HEK293 (cell line): ENCODE results near the gene CALML4.
A peak's percentile ranks its signal among the peaks of the same experiment; 100 is the strongest.

Source experiments
- CTCF ChIA-PET: fragments of 350-600 bp; formaldehyde crosslinking; extraction: SDS; loops from one replicate; lab custom pipeline; 2021; ENCODE audit warnings: antibody characterized with exemption; lab: Yijun Ruan, JAX
- POLR2A ChIA-PET: fragments of 300-600 bp; formaldehyde crosslinking; extraction: SDS; loops from one replicate; lab custom pipeline; 2020; ENCODE audit warnings: antibody characterized with exemption, inconsistent platforms; lab: Yijun Ruan, JAX
- H3K27ac ChIP-seq: fragments of 200-500 bp; sonication (Bioruptor generic); 2 replicates; pipeline ENCODE4 v1.5.1; 2014; ENCODE audit warnings: low read depth, low read length, control low read depth, inconsistent platforms; ENCODE audit errors: extremely low read depth
- H3K36me3 ChIP-seq, 2 experiments: fragments of 200-500 bp in 1 of 2; sonication (Bioruptor generic) in 1 of 2; 1 replicate in 1 of 2; 2 replicates in 1 of 2; pipeline ENCODE4 v1.5.1; 2014 to 2017; ENCODE audit warnings: inconsistent platforms in 2 of 2, low read length in 2 of 2; ENCODE audit not compliant: control insufficient read depth in 2 of 2, insufficient read depth in 1 of 2
- H3K4me1 ChIP-seq: fragments of 200-500 bp; sonication (Bioruptor generic); 2 replicates; pipeline ENCODE4 v1.5.1; 2014; ENCODE audit warnings: mild to moderate bottlenecking, low read length, inconsistent platforms; ENCODE audit not compliant: control insufficient read depth, insufficient read depth
- H3K4me3 ChIP-seq: 2 replicates; pipeline ENCODE4 v1.5.1; 2011; ENCODE audit warnings: low read depth, mild to moderate bottlenecking, control low read depth, low read length, moderate library complexity
- H3K9me3 ChIP-seq: fragments of 200-500 bp; sonication (Bioruptor generic); 2 replicates; pipeline ENCODE4 v1.5.1; 2014; ENCODE audit warnings: low read depth, low read length, inconsistent platforms; ENCODE audit not compliant: control insufficient read depth, insufficient read depth
- EGR2 ChIP-seq: fragments of 450-650 bp; formaldehyde crosslinking; IDR thresholded peaks from 2 replicates; pipeline ENCODE4 v1.5.1; 2016; ENCODE audit warnings: low read depth, missing biosample characterization, missing genetic modification characterization
- ZNF121 ChIP-seq: fragments of 450-650 bp; formaldehyde crosslinking; IDR thresholded peaks from 2 replicates; pipeline ENCODE4 v1.5.1; 2016; ENCODE audit warnings: missing biosample characterization, missing genetic modification characterization
- ZNF174 ChIP-seq: fragments of 450-650 bp; formaldehyde crosslinking; IDR thresholded peaks from 2 replicates; pipeline ENCODE4 v1.5.0; 2017; ENCODE audit warnings: missing biosample characterization, mild to moderate bottlenecking, missing genetic modification characterization
- ZNF211 ChIP-seq: fragments of 450-650 bp; formaldehyde crosslinking; IDR thresholded peaks from 2 replicates; pipeline ENCODE4 v1.5.1; 2016; ENCODE audit warnings: low read depth, missing biosample characterization, missing genetic modification characterization
- ZNF23 ChIP-seq: fragments of 450-650 bp; formaldehyde crosslinking; IDR thresholded peaks from 2 replicates; pipeline ENCODE4 v1.5.1; 2016; ENCODE audit warnings: missing biosample characterization, missing genetic modification characterization, borderline replicate concordance
- ZNF623 ChIP-seq: fragments of 450-650 bp; formaldehyde crosslinking; IDR thresholded peaks from 2 replicates; pipeline ENCODE4 v1.5.1; 2016; ENCODE audit warnings: missing biosample characterization, missing genetic modification characterization
- ZNF830 ChIP-seq: fragments of 450-650 bp; IDR thresholded peaks from 2 replicates; pipeline ENCODE4 v1.5.0; 2018; ENCODE audit warnings: missing biosample characterization, missing genetic modification characterization, low read depth, mild to moderate bottlenecking, moderate library complexity
- TF ChIP-seq, protein P1 (sequence below): fragments of 450-650 bp; formaldehyde crosslinking; IDR thresholded peaks from 2 replicates; pipeline ENCODE4 v1.5.1; 2016; ENCODE audit warnings: missing biosample characterization, missing genetic modification characterization
- TF ChIP-seq, protein P2 (sequence below): fragments of 450-650 bp; formaldehyde crosslinking; IDR thresholded peaks from 2 replicates; pipeline ENCODE4 v1.5.0; 2017; ENCODE audit warnings: missing biosample characterization, missing genetic modification characterization, borderline replicate concordance
- TF ChIP-seq, protein P3 (sequence below): fragments of 450-650 bp; formaldehyde crosslinking; IDR thresholded peaks from 2 replicates; pipeline ENCODE4 v1.5.1; 2016; ENCODE audit warnings: missing biosample characterization, missing genetic modification characterization, borderline replicate concordance
- TF ChIP-seq, protein P4 (sequence below): fragments of 450-650 bp; formaldehyde crosslinking; IDR thresholded peaks from 2 replicates; pipeline ENCODE4 v1.5.1; 2017; ENCODE audit warnings: missing biosample characterization, missing genetic modification characterization
- TF ChIP-seq, protein P5 (sequence below): fragments of 450-650 bp; formaldehyde crosslinking; IDR thresholded peaks from 2 replicates; pipeline ENCODE4 v1.5.1; 2016; ENCODE audit warnings: missing biosample characterization, missing genetic modification characterization, low read depth

Gene CALML4

DNA sequence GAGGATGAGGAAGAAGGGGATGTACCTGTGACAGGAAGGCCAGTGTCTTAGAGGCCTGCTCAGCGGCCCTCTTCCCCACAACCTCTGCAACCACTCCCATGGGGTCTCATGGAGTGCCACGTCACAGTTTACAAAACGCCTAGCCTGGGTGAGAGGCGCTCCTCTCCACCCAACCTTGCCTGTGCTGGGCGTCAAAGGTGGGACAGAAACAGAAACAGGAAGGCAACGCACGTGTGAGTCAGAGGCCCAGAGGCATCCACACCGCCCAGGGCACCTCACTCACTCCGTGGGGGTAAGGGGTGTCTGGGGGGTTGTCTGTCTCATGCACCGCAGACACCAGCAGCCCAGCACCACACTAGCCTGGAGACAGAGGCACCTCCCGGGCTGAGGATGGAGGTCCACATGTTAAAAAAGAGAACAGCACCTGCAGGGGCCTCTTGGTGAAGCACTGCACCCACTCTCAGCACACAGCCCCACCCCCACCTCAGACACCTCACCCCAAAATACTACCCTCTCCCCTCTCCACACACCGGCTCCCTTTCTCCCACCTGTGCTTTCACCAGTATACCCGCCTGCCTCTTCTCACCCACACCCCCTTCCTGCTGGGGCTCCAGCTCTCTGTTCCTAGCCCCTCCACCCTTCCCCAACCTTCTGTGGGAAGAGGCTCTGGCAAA is 4.7 kb upstream of the CALML4 start:
- no peak overlapping the region for H3K27ac ChIP-seq
- H3K4me3 ChIP-seq, result no peak overlapping the region
- peaks cover 6 to 48% of the 10 kb centered on the region in 2 experiments; a peak in 2 of 3 replicates for H3K36me3 ChIP-seq
- TF ChIP-seq ZNF121 (tag by site-specific recombination) (no peak), EGR2 (tag by site-specific recombination) (0 out of 2 replicates have a peak, but pooled peaks have one; percentile 19)
- TF ChIP-seq, protein P1, sequence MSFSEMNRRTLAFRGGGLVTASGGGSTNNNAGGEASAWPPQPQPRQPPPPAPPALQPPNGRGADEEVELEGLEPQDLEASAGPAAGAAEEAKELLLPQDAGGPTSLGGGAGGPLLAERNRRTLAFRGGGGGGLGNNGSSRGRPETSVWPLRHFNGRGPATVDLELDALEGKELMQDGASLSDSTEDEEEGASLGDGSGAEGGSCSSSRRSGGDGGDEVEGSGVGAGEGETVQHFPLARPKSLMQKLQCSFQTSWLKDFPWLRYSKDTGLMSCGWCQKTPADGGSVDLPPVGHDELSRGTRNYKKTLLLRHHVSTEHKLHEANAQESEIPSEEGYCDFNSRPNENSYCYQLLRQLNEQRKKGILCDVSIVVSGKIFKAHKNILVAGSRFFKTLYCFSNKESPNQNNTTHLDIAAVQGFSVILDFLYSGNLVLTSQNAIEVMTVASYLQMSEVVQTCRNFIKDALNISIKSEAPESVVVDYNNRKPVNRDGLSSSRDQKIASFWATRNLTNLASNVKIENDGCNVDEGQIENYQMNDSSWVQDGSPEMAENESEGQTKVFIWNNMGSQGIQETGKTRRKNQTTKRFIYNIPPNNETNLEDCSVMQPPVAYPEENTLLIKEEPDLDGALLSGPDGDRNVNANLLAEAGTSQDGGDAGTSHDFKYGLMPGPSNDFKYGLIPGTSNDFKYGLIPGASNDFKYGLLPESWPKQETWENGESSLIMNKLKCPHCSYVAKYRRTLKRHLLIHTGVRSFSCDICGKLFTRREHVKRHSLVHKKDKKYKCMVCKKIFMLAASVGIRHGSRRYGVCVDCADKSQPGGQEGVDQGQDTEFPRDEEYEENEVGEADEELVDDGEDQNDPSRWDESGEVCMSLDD (tag by site-specific recombination), result peak; percentile 42; the same call in 1 of the 2 replicates
- POLR2A ChIA-PET, result no interaction called here
- no peaks in the 10 kb centered on the region for H3K9me3 ChIP-seq
- CTCF ChIA-PET, result interaction anchor here (0.6 to 2.8 kb wide), 7 partner anchors 10 to 813 kb away, joined by 3 to 8 read pairs (median 3); no protein-coding TSS in a partner anchor
- no peaks in the 10 kb centered on the region for H3K4me1 ChIP-seq

DNA sequence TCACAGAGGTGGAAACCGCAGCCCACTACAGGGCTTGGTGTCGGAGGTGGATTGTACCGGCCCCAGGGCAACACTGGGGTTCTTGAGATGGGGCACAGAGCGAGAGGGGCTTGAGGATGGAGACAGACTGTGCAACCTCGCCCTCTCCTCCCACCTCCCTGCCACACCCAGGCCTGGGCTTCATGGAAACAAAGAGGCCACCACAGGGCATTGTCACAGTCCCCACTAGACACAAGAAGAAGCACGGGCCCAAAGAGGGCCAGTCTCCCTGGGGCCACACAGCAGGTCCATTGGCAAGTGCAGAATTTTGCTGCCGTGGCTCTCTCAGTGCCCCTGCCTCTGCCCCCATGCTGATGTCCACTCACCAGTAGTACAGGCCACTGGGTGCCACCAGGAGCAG is 4.1 kb upstream of the CALML4 start:
- ChIA-PET CTCF (interaction anchor here (1.5 kb wide), 1 partner anchor 15 kb away, joined by 3 read pairs; no protein-coding TSS in a partner anchor), POLR2A (no interaction called here)
- no peaks in the 10 kb centered on the region for H3K4me1 ChIP-seq
- H3K36me3 ChIP-seq, result peaks cover 6 to 44% of the 10 kb centered on the region in 2 experiments; a peak in 2 of 3 replicates
- no peaks in the 10 kb centered on the region for H3K9me3 ChIP-seq
- TF ChIP-seq ZNF623 (tag by site-specific recombination) (peak; percentile 54), ZNF211 (tag by site-specific recombination) (no peak)
- H3K4me3 ChIP-seq, result no peak overlapping the region
- no peak overlapping the region for H3K27ac ChIP-seq

DNA sequence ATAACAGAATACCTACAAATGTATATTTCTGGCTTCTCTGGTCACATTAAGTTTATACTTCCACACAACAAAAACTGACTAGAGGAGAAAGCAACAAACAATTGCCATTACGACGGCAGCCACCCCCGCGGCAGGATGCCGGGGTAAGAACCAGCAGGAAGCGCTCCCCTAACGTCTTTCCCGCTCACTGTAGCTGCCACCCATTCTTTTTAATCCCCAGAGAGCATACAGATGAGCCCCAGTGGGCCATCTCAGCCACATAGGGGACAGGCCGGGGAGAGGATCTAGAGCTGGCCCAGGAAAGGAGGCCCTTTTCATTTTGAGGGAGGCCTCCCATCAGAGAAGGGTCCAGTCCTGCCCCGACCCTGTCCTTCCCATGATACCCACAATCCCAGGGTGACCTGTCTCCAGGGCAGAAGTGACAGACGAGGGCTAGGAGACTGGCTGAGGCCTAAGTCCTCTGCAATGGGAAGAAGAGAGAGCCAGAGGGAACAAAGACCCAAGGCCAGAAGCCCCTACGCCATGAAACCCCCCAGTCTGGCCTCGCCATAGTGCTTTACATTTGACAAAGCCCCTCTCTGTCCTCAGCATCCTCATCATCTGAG is 3.6 kb upstream of the CALML4 start:
- Histone ChIP-seq H3K9me3 (no peaks in the 10 kb centered on the region), H3K27ac (no peak overlapping the region), H3K36me3 (peaks cover 6 to 39% of the 10 kb centered on the region in 2 experiments; a peak in 2 of 3 replicates), H3K4me3 (no peak overlapping the region), H3K4me1 (no peaks in the 10 kb centered on the region)
- ChIA-PET POLR2A (no interaction called here), CTCF (no interaction called here)
- TF ChIP-seq, protein P2, sequence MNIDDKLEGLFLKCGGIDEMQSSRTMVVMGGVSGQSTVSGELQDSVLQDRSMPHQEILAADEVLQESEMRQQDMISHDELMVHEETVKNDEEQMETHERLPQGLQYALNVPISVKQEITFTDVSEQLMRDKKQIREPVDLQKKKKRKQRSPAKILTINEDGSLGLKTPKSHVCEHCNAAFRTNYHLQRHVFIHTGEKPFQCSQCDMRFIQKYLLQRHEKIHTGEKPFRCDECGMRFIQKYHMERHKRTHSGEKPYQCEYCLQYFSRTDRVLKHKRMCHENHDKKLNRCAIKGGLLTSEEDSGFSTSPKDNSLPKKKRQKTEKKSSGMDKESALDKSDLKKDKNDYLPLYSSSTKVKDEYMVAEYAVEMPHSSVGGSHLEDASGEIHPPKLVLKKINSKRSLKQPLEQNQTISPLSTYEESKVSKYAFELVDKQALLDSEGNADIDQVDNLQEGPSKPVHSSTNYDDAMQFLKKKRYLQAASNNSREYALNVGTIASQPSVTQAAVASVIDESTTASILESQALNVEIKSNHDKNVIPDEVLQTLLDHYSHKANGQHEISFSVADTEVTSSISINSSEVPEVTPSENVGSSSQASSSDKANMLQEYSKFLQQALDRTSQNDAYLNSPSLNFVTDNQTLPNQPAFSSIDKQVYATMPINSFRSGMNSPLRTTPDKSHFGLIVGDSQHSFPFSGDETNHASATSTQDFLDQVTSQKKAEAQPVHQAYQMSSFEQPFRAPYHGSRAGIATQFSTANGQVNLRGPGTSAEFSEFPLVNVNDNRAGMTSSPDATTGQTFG (tag by site-specific recombination), result no peak
- TF ChIP-seq ZNF830 (tag by site-specific recombination) (no peak), ZNF23 (tag by site-specific recombination) (no peak), ZNF174 (tag by site-specific recombination) (no peak)
- TF ChIP-seq, protein P3, sequence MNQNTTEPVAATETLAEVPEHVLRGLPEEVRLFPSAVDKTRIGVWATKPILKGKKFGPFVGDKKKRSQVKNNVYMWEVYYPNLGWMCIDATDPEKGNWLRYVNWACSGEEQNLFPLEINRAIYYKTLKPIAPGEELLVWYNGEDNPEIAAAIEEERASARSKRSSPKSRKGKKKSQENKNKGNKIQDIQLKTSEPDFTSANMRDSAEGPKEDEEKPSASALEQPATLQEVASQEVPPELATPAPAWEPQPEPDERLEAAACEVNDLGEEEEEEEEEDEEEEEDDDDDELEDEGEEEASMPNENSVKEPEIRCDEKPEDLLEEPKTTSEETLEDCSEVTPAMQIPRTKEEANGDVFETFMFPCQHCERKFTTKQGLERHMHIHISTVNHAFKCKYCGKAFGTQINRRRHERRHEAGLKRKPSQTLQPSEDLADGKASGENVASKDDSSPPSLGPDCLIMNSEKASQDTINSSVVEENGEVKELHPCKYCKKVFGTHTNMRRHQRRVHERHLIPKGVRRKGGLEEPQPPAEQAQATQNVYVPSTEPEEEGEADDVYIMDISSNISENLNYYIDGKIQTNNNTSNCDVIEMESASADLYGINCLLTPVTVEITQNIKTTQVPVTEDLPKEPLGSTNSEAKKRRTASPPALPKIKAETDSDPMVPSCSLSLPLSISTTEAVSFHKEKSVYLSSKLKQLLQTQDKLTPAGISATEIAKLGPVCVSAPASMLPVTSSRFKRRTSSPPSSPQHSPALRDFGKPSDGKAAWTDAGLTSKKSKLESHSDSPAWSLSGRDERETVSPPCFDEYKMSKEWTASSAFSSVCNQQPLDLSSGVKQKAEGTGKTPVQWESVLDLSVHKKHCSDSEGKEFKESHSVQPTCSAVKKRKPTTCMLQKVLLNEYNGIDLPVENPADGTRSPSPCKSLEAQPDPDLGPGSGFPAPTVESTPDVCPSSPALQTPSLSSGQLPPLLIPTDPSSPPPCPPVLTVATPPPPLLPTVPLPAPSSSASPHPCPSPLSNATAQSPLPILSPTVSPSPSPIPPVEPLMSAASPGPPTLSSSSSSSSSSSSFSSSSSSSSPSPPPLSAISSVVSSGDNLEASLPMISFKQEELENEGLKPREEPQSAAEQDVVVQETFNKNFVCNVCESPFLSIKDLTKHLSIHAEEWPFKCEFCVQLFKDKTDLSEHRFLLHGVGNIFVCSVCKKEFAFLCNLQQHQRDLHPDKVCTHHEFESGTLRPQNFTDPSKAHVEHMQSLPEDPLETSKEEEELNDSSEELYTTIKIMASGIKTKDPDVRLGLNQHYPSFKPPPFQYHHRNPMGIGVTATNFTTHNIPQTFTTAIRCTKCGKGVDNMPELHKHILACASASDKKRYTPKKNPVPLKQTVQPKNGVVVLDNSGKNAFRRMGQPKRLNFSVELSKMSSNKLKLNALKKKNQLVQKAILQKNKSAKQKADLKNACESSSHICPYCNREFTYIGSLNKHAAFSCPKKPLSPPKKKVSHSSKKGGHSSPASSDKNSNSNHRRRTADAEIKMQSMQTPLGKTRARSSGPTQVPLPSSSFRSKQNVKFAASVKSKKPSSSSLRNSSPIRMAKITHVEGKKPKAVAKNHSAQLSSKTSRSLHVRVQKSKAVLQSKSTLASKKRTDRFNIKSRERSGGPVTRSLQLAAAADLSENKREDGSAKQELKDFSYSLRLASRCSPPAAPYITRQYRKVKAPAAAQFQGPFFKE (tag by site-specific recombination), result no peak
- TF ChIP-seq, protein P4, sequence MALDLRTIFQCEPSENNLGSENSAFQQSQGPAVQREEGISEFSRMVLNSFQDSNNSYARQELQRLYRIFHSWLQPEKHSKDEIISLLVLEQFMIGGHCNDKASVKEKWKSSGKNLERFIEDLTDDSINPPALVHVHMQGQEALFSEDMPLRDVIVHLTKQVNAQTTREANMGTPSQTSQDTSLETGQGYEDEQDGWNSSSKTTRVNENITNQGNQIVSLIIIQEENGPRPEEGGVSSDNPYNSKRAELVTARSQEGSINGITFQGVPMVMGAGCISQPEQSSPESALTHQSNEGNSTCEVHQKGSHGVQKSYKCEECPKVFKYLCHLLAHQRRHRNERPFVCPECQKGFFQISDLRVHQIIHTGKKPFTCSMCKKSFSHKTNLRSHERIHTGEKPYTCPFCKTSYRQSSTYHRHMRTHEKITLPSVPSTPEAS (tag by site-specific recombination), result no peak
- TF ChIP-seq, protein P5, sequence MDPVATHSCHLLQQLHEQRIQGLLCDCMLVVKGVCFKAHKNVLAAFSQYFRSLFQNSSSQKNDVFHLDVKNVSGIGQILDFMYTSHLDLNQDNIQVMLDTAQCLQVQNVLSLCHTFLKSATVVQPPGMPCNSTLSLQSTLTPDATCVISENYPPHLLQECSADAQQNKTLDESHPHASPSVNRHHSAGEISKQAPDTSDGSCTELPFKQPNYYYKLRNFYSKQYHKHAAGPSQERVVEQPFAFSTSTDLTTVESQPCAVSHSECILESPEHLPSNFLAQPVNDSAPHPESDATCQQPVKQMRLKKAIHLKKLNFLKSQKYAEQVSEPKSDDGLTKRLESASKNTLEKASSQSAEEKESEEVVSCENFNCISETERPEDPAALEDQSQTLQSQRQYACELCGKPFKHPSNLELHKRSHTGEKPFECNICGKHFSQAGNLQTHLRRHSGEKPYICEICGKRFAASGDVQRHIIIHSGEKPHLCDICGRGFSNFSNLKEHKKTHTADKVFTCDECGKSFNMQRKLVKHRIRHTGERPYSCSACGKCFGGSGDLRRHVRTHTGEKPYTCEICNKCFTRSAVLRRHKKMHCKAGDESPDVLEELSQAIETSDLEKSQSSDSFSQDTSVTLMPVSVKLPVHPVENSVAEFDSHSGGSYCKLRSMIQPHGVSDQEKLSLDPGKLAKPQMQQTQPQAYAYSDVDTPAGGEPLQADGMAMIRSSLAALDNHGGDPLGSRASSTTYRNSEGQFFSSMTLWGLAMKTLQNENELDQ (tag by site-specific recombination), result no peak
